Progenitor cell of endocrine pancreas (in vitro differentiated cells): ENCODE data around the gene VPS35L. TPM values are rescaled to one million over a fixed set of nuclear protein-coding genes. Genes with fewer than 3 reads are reported as not detected.

Experiments used
- DNase-seq: peaks from one replicate; pipeline ENCODE4 v3.0.0; 2021; ENCODE audit warnings: low spot score; ENCODE audit not compliant: unreplicated experiment
- H3K27ac Mint-ChIP-seq: 2 replicates; pipeline ENCODE4 v1.8.0; 2021; ENCODE audit warnings: mild to moderate bottlenecking, moderate library complexity, mixed read lengths
- H3K27me3 Mint-ChIP-seq: 2 replicates; pipeline ENCODE4 v1.8.0; 2021; ENCODE audit warnings: mixed read lengths
- H3K36me3 Mint-ChIP-seq: 2 replicates; pipeline ENCODE4 v1.8.0; 2022; ENCODE audit warnings: mixed read lengths; ENCODE audit not compliant: insufficient read depth
- H3K4me1 Mint-ChIP-seq: 2 replicates; pipeline ENCODE4 v1.8.0; 2021; ENCODE audit warnings: low read depth, mixed read lengths
- H3K4me3 Mint-ChIP-seq: 2 replicates; pipeline ENCODE4 v1.8.0; 2021; ENCODE audit warnings: low read depth, mild to moderate bottlenecking, moderate library complexity, mixed read lengths
- H3K9me3 Mint-ChIP-seq: 2 replicates; pipeline ENCODE4 v1.8.0; 2021; ENCODE audit warnings: low read depth, mixed read lengths
- total RNA-seq: library from RNA; stranded (reverse); gene quantifications from 2 replicates; pipeline ENCODE4 v1.2.1, GENCODE V29; 2021
- TF ChIP-seq, protein P1 (sequence below): fragments of 200-600 bp; sonication (generic); IDR thresholded peaks from one replicate; pipeline ENCODE4 v1.5.0; 2021; ENCODE audit warnings: antibody characterized with exemption, mild to moderate bottlenecking; ENCODE audit not compliant: unreplicated experiment

Gene VPS35L
- total RNA-seq, 1 donor from 2014 or later, result 88.4 TPM

DNA sequence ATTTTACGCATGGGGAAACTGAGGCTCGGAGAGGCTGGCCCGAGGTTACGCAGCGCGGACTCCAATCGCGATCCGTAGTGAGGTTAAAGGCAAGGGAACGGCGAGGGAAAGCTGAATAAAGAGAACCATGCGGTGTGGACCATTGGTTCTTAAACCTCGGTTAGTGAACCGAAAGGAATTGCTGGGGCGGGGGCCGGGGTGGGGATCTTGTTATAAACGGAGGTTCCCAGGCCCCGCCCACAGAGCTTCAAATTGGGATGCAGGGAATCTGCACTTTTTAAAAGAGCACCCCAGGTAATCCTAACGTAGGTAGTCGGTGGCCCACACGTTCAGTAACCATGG is 163.1 kb downstream of the VPS35L start:
- no peak for DNase-seq
- H3K27ac Mint-ChIP-seq, result peak overlapping the region; percentile 59

DNA sequence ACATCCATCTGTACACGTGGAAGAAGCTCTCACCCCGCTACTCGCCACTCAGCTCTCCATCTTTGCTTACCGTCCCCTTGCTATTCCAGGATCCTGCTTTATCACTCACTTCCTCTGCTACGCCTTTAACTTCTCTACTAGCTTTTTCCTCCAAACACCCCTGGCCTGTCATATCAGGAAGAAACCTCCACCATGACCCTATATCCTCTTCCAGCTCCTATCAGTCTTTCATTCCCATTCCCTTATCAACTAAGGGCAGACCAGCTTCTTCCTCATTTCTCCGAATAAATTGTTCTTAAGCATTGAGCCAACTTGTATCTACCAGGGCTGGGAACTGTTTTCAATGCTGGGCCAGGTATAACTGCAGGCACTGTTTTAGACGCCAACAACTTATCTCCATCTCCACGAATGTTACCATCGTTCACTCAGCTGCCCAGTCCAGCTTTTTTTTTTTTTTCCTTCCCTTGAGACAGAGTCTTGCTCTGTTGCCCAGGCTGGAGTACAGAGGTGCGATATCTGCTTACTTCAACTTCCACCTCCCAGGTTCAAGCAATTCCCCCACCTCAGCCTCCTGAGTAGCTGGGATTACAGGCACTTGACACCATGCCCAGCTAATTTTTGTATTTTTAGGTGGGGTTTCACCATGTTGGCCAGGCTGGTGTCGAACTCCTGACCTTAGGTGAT is 166.9 kb downstream of the VPS35L start:
- H3K27ac Mint-ChIP-seq, result no peak overlapping the region
- H3K4me3 Mint-ChIP-seq, result no peak overlapping the region
- DNase-seq, result no peak

More for the DNA sequence above, 163.1 kb downstream of the VPS35L start:
- H3K4me1 Mint-ChIP-seq, result peaks cover 50% of the 10 kb centered on the region
- TF ChIP-seq, protein P1, sequence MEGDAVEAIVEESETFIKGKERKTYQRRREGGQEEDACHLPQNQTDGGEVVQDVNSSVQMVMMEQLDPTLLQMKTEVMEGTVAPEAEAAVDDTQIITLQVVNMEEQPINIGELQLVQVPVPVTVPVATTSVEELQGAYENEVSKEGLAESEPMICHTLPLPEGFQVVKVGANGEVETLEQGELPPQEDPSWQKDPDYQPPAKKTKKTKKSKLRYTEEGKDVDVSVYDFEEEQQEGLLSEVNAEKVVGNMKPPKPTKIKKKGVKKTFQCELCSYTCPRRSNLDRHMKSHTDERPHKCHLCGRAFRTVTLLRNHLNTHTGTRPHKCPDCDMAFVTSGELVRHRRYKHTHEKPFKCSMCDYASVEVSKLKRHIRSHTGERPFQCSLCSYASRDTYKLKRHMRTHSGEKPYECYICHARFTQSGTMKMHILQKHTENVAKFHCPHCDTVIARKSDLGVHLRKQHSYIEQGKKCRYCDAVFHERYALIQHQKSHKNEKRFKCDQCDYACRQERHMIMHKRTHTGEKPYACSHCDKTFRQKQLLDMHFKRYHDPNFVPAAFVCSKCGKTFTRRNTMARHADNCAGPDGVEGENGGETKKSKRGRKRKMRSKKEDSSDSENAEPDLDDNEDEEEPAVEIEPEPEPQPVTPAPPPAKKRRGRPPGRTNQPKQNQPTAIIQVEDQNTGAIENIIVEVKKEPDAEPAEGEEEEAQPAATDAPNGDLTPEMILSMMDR, result no peak
- peaks cover 13% of the 10 kb centered on the region for H3K36me3 Mint-ChIP-seq
- H3K4me3 Mint-ChIP-seq, result peak overlapping the region; percentile 97
- H3K9me3 Mint-ChIP-seq, result no peaks in the 10 kb centered on the region
- no peaks in the 10 kb centered on the region for H3K27me3 Mint-ChIP-seq

DNA sequence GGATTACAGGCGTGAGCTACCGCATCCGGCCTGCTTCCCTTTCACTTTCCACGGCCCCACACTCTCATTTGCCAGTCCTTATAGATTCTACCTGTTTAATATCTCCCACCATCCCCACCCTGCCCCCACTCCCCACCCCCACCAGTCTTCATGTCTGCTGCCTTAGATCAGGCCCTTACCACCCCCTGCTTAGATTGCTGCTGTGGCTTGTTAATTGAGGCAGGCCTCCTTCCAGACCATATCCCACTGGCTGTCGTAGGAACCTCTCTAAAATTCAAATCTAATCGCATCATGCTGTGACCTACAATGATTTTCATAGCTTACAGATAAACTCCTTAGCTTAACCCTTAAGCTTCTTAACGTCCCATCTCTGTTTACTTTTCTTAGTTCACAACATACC is 167.5 kb downstream of the VPS35L start:
- Mint-ChIP-seq H3K4me3 (no peak overlapping the region), H3K4me1 (peaks cover 35% of the 10 kb centered on the region), H3K9me3 (no peaks in the 10 kb centered on the region), H3K27me3 (no peaks in the 10 kb centered on the region), H3K36me3 (peaks cover 3% of the 10 kb centered on the region), H3K27ac (no peak overlapping the region)
- TF ChIP-seq, protein P1, result no peak
- no peak for DNase-seq

More for the DNA sequence above, 166.9 kb downstream of the VPS35L start:
- H3K4me1 Mint-ChIP-seq, result peaks cover 35% of the 10 kb centered on the region
- H3K36me3 Mint-ChIP-seq, result peaks cover 3% of the 10 kb centered on the region
- TF ChIP-seq, protein P1, result no peak
- no peaks in the 10 kb centered on the region for H3K27me3 Mint-ChIP-seq
- no peaks in the 10 kb centered on the region for H3K9me3 Mint-ChIP-seq

DNA sequence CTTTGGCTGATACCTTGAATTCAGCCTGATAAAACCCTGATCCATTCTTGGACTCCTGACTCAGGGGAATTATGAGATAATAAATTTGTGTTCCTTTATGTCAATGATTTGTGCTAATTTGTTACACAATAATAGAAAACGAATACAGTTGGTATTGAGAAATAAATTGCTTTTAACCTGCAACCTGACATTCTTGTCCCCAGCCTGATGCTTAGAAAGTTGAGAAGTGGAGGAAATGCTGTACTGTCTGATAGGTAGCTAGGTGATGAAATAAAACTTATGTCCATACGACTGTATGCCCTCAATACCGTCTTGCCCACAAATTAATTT is 173.1 kb downstream of the VPS35L start:
- Mint-ChIP-seq H3K9me3 (no peaks in the 10 kb centered on the region), H3K4me3 (no peak overlapping the region), H3K27ac (no peak overlapping the region), H3K4me1 (no peaks in the 10 kb centered on the region), H3K27me3 (no peaks in the 10 kb centered on the region), H3K36me3 (peaks cover 14% of the 10 kb centered on the region)
- no peak for DNase-seq
- TF ChIP-seq, protein P1, result no peak

DNA sequence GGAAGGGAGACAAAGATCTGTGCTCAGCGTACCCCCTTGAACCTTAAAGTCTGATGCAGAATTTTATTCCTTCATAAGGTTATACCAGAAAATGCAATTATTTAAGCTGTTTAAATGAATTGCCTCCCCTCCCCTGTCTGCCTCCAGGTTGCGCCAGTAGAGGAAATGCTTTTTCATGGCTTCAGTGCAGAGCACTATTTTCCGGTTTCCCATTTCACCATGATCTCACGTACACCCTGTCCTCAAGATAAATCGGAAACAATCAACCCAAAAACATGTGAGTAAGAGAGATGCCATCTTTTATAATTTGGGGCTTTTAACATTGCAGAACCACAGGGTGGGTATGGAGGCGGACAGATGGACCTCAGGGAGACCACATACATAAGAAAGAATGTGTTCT is 178.0 kb downstream of the VPS35L start:
- peaks cover 32% of the 10 kb centered on the region for H3K36me3 Mint-ChIP-seq
- DNase-seq, result no peak
- no peaks in the 10 kb centered on the region for H3K9me3 Mint-ChIP-seq
- TF ChIP-seq, protein P1, result no peak
- no peak overlapping the region for H3K4me3 Mint-ChIP-seq
- no peaks in the 10 kb centered on the region for H3K4me1 Mint-ChIP-seq
- H3K27me3 Mint-ChIP-seq, result no peaks in the 10 kb centered on the region
- no peak overlapping the region for H3K27ac Mint-ChIP-seq
